Neural crest cell (in vitro differentiated cells): ENCODE measurements around the gene ZNF646. TPM values are rescaled to one million over a fixed set of nuclear protein-coding genes. Genes with fewer than 3 reads are reported as not detected.
A peak's percentile ranks its signal among the peaks of the same experiment; 100 is the strongest.

Experiments used
- DNase-seq: peaks from one replicate; pipeline ENCODE4 v3.0.0; 2021; ENCODE audit warnings: low read depth, mixed read lengths, low spot score
- H3K27ac Mint-ChIP-seq: one replicate; pipeline ENCODE4 v1.8.0; 2021; ENCODE audit warnings: mild to moderate bottlenecking, mixed read lengths; ENCODE audit not compliant: unreplicated experiment
- H3K27me3 Mint-ChIP-seq: 2 replicates; pipeline ENCODE4 v1.8.0; 2021; ENCODE audit warnings: low read depth, mild to moderate bottlenecking, mixed read lengths
- H3K36me3 Mint-ChIP-seq: 2 replicates; pipeline ENCODE4 v1.8.0; 2021; ENCODE audit warnings: low read depth, mild to moderate bottlenecking, mixed read lengths
- H3K4me1 Mint-ChIP-seq: 2 replicates; pipeline ENCODE4 v1.8.0; 2021; ENCODE audit warnings: mixed read lengths
- H3K4me3 Mint-ChIP-seq: one replicate; pipeline ENCODE4 v1.8.0; 2021; ENCODE audit warnings: mild to moderate bottlenecking, mixed read lengths
- H3K9me3 Mint-ChIP-seq: 2 replicates; pipeline ENCODE4 v1.8.0; 2021; ENCODE audit warnings: mixed read lengths
- CTCF ChIP-seq: fragments of 200-600 bp; sonication (generic); conservative IDR thresholded peaks from 2 replicates; pipeline ENCODE4 v1.5.0; 2021; ENCODE audit warnings: antibody characterized with exemption, mild to moderate bottlenecking
- long read RNA-seq: library from polyadenylated mRNA; unstranded; transcript quantifications from one replicate; pipeline ENCODE4 v2.0.0, GENCODE V29; 2020
- total RNA-seq: library from RNA; stranded (reverse); gene quantifications from 2 replicates; pipeline ENCODE4 v1.2.1, GENCODE V29; 2021

The ZNF646 gene
- 32.3 and 32.4 TPM in 2 replicates for total RNA-seq
- long read RNA-seq: 0 reads

- H3K36me3 Mint-ChIP-seq: peaks cover 5% of the 10 kb centered on the region
- no peak for TF ChIP-seq CTCF
- peak; percentile 92 for DNase-seq
- no peaks in the 10 kb centered on the region for H3K27me3 Mint-ChIP-seq
- peak within 1 kb of the TSS; percentile 100 for H3K4me3 Mint-ChIP-seq
- peak within 1 kb of the TSS; percentile 100 for H3K27ac Mint-ChIP-seq
- peaks cover 23% of the 10 kb centered on the region for H3K4me1 Mint-ChIP-seq
- H3K9me3 Mint-ChIP-seq: no peaks in the 10 kb centered on the region
These were observed at the start of gene ZNF646, which contains the start of gene ZNF668 for GRCh38 chr16:31073970-31074813. TSS of gene ZNF646 (plus strand) at chr16:31074422. CDS start at chr16:31076325, 1,903 bp downstream. TSS of gene ZNF668 (minus strand) at chr16:31074240. CDS start at chr16:31064459, 9,781 bp downstream.

GRCh38 chr16:31025339-31025738 is 48.9 kb upstream of the ZNF646 start:
- Mint-ChIP-seq H3K27me3 (no peaks in the 10 kb centered on the region), H3K9me3 (no peaks in the 10 kb centered on the region), H3K36me3 (no peaks in the 10 kb centered on the region), H3K4me1 (no peaks in the 10 kb centered on the region), H3K27ac (no peak overlapping the region), H3K4me3 (no peak overlapping the region)
- TF ChIP-seq CTCF: no peak
- no peak for DNase-seq

DNA sequence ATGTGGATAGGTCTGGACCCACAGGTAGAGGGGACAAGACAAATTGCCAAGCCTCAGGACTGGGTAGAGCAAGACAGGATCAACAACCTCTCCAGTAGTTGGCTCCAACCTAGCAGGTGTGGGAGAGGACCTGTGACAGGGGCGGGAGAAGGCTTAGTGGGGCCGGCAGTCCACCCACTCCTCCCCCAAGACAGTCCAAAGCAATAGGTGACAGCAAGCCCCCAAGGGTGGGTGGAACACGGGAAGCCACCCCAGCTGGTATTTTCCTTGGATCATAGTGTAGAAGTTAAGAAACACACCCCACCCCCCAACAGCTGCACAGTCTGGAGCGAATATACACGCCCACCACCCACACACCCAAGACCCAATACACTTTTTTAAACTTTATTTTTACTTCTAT is 45.0 kb upstream of the ZNF646 start:
- H3K9me3 Mint-ChIP-seq: no peaks in the 10 kb centered on the region
- H3K4me3 Mint-ChIP-seq: no peak overlapping the region
- no peak overlapping the region for H3K27ac Mint-ChIP-seq
- H3K36me3 Mint-ChIP-seq: no peaks in the 10 kb centered on the region
- TF ChIP-seq CTCF: no peak
- peaks cover 14% of the 10 kb centered on the region for H3K4me1 Mint-ChIP-seq
- H3K27me3 Mint-ChIP-seq: no peaks in the 10 kb centered on the region
- no peak for DNase-seq

DNA sequence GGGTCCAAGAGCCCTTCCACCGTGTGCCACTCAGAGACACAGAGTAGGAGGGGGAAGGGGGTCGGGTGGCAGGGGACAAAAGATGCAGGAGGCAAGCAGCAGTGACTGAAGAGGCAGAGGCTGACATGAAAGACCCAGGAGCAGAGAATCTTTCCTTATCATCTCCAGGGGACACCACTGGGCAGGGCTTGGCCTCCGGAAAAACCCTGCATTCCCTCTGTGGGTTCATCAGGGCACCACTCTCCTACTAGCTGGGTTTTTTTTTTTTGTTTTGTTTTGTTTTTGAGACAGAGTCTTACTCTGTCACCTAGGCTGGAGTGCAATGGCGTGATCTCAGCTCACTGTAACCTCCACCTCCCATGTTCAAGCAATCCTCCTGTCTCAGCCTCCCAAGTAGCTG is 42.9 kb upstream of the ZNF646 start:
- H3K9me3 Mint-ChIP-seq: no peaks in the 10 kb centered on the region
- no peak for TF ChIP-seq CTCF
- no peaks in the 10 kb centered on the region for H3K36me3 Mint-ChIP-seq
- peak overlapping the region; percentile 97 for H3K4me3 Mint-ChIP-seq
- peaks cover 16% of the 10 kb centered on the region for H3K4me1 Mint-ChIP-seq
- no peak for DNase-seq
- H3K27ac Mint-ChIP-seq: no peak overlapping the region
- no peaks in the 10 kb centered on the region for H3K27me3 Mint-ChIP-seq

- H3K27ac Mint-ChIP-seq: peak within 1 kb of the TSS; percentile 84
- no peak for TF ChIP-seq CTCF
- no peaks in the 10 kb centered on the region for H3K27me3 Mint-ChIP-seq
- peaks cover 16% of the 10 kb centered on the region for H3K4me1 Mint-ChIP-seq
- peak within 1 kb of the TSS; percentile 97 for H3K4me3 Mint-ChIP-seq
- H3K36me3 Mint-ChIP-seq: peaks cover 2% of the 10 kb centered on the region
- no peaks in the 10 kb centered on the region for H3K9me3 Mint-ChIP-seq
- DNase-seq: peak; percentile 96
These were observed 41.2 kb upstream of the ZNF646 start, which contains the start of gene STX4 for GRCh38 chr16:31032736-31033708. TSS of gene STX4 (plus strand) at chr16:31033558. CDS start at chr16:31033806, 248 bp downstream.
